ENCODE measurements around the gene SLC17A7. TPM values are rescaled to one million over a fixed set of nuclear protein-coding genes. Genes with fewer than 3 reads are reported as not detected.

SLC17A7 gene
- total RNA-seq, 2 experiments from 2014 or later = 0.23 TPM; not detected in 1

DNA sequence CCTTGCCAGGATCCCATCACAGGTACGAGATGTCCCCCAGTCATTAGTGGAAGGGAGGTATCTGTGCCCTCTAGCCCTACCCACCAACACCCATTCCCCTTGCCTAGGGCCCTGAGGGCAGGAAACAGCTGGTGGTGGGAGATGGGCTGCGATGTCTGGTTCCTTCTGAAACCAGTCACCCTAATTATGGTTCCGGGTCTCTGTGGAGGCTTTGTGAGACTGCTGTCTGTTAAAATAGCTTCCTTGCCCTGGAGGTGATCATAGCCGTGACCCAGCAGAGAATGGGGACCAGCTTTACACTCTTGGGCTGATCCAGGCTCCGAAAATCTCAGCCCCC is 17.2 kb upstream of the SLC17A7 start:
- ChIA-PET CTCF (interaction anchor here (0.7 to 1.7 kb wide), 2 partner anchors 11 to 18 kb away, joined by 3 to 4 read pairs; no protein-coding TSS in a partner anchor), POLR2A (interaction anchor here (1.0 to 2.9 kb wide), 2 partner anchors 15 to 29 kb away, joined by 3 to 12 read pairs; partner anchors contain the start of gene RPL13A)
- DNase-seq (no peak), ATAC-seq (no peak)
- Mint-ChIP-seq H3K4me3 (no peak overlapping the region), H3K36me3 (ENCODE audit: low read depth) (peaks cover 18% of the 10 kb centered on the region), H3K27me3 (no peaks in the 10 kb centered on the region), H3K4me1 (ENCODE audit: low read depth) (peaks cover 15% of the 10 kb centered on the region), H3K27ac (peak overlapping the region; percentile 42), H3K9me3 (no peaks in the 10 kb centered on the region)
- TF ChIP-seq, protein P1, sequence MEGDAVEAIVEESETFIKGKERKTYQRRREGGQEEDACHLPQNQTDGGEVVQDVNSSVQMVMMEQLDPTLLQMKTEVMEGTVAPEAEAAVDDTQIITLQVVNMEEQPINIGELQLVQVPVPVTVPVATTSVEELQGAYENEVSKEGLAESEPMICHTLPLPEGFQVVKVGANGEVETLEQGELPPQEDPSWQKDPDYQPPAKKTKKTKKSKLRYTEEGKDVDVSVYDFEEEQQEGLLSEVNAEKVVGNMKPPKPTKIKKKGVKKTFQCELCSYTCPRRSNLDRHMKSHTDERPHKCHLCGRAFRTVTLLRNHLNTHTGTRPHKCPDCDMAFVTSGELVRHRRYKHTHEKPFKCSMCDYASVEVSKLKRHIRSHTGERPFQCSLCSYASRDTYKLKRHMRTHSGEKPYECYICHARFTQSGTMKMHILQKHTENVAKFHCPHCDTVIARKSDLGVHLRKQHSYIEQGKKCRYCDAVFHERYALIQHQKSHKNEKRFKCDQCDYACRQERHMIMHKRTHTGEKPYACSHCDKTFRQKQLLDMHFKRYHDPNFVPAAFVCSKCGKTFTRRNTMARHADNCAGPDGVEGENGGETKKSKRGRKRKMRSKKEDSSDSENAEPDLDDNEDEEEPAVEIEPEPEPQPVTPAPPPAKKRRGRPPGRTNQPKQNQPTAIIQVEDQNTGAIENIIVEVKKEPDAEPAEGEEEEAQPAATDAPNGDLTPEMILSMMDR (IDR thresholded peaks at IDR 0.05) = no peak
- intact Hi-C loops (cut with micrococcal nuclease) = no loop called here

DNA sequence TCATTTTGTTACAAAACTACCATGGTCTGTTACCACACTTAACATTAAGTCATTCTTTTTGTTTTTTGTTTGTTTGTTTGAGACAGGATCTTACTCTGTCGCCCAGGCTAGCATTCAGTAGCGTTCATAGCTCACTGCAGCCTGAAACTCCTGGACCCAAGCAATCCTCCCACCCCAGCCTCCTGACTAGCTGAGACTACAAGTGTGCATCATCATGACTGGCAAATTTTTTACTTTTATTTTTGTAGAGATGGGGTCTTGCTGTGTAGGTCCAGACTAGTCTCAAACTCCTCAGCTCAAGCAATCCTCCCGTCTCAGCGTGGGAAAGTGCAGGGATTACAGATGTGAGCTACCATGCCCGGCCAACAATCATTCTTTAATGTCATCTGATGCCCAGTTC is 15.0 kb upstream of the SLC17A7 start:
- ATAC-seq (no peak), DNase-seq (no peak)
- Mint-ChIP-seq H3K4me3 (no peak overlapping the region), H3K27me3 (no peaks in the 10 kb centered on the region), H3K36me3 (ENCODE audit: low read depth) (peaks cover 22% of the 10 kb centered on the region), H3K9me3 (no peaks in the 10 kb centered on the region), H3K27ac (peak overlapping the region; percentile 25), H3K4me1 (ENCODE audit: low read depth) (peaks cover 28% of the 10 kb centered on the region)
- ChIA-PET POLR2A (interaction anchor here (0.9 to 3.5 kb wide), 3 partner anchors 17 to 32 kb away, joined by 3 to 15 read pairs (median 5); partner anchors contain the start of gene FLT3LG), CTCF (interaction anchor here (1.3 to 2.5 kb wide), 3 partner anchors 13 to 20 kb away, joined by 4 to 15 read pairs (median 6); no protein-coding TSS in a partner anchor)
- TF ChIP-seq, protein P1 (IDR thresholded peaks at IDR 0.05) = no peak
- intact Hi-C loops (cut with micrococcal nuclease) = no loop called here

DNA sequence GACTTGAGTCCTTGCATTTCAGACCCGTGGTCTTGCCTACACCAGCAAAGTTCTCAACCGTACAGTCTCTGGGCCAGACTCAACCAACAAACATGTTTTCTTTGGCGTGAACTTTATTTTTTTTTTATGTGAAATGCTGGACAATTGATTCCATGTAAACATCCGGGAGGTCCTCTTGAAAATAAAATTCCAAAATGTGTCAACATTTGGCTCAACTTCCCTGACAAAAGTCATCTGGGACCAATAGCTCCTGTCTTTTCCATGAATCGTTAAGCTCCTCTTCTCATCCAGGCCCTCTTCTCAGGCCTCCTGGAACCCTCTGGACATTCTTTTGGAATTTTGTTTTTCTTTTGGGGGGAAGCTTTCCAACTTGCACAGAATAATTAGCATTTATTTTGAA is 14.4 kb upstream of the SLC17A7 start:
- DNase-seq = no peak
- ChIA-PET CTCF (interaction anchor here (1.3 to 2.5 kb wide), 3 partner anchors 14 to 21 kb away, joined by 4 to 15 read pairs (median 6); no protein-coding TSS in a partner anchor), POLR2A (interaction anchor here (0.9 to 3.5 kb wide), 3 partner anchors 18 to 33 kb away, joined by 3 to 15 read pairs (median 5); partner anchors contain the start of gene FLT3LG)
- TF ChIP-seq, protein P1 (IDR thresholded peaks at IDR 0.05) = no peak
- no peak for ATAC-seq
- Mint-ChIP-seq H3K4me1 (ENCODE audit: low read depth) (peaks cover 28% of the 10 kb centered on the region), H3K9me3 (no peaks in the 10 kb centered on the region), H3K27ac (no peak overlapping the region), H3K4me3 (no peak overlapping the region), H3K36me3 (ENCODE audit: low read depth) (peaks cover 23% of the 10 kb centered on the region), H3K27me3 (no peaks in the 10 kb centered on the region)
- intact Hi-C loops (cut with micrococcal nuclease) = no loop called here

DNA sequence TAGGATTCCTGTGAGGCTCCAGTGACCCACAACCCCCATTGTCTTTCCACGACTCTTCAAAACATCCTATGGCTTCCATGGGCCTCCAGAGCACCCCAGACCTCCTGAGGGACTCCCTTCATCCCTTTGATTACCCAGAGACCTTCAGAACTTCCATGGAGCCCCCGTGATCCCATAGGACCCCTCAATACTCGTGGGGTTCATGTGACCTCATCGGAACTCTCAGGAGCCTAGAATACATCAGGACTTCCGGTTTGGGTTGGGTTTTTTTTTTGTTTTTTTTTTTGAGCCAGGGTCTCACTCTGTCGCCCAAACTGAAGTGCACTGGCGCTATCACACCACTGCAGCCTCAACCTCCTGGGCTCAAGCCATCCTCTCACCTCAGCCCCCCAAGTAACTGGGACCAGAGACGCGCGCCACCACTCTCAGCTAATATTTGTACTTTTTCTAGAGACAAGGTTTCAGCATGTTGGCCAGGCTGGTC is 12.5 kb upstream of the SLC17A7 start:
- no peaks in the 10 kb centered on the region for H3K9me3 Mint-ChIP-seq
- peak overlapping the region; percentile 93 for H3K4me3 Mint-ChIP-seq
- TF ChIP-seq, protein P1 (IDR thresholded peaks at IDR 0.05) = no peak
- ChIA-PET POLR2A (interaction anchor here (0.6 to 3.5 kb wide), 7 partner anchors 12 to 46 kb away, joined by 3 to 15 read pairs (median 5); no protein-coding TSS in a partner anchor), CTCF (interaction anchor here (0.9 to 5.0 kb wide), 7 partner anchors 8 to 93 kb away, joined by 3 to 33 read pairs (median 5); partner anchors contain the start of gene FLT3LG)
- ATAC-seq = no peak
- peaks cover 45% of the 10 kb centered on the region for H3K4me1 Mint-ChIP-seq (ENCODE audit: low read depth)
- H3K27me3 Mint-ChIP-seq = no peaks in the 10 kb centered on the region
- peak; percentile 26 for DNase-seq
- peaks cover 33% of the 10 kb centered on the region for H3K36me3 Mint-ChIP-seq (ENCODE audit: low read depth)
- intact Hi-C loops (cut with micrococcal nuclease) = no loop called here
- peak overlapping the region; percentile 100 for H3K27ac Mint-ChIP-seq
